Measurements from ENCODE around the gene B3GNT4.
"Not testable (repeated sequence)": the region's sequence is repeated elsewhere in the genome, so short reads cannot be mapped to it uniquely, and the experiment has no call there.

B3GNT4 gene

DNA sequence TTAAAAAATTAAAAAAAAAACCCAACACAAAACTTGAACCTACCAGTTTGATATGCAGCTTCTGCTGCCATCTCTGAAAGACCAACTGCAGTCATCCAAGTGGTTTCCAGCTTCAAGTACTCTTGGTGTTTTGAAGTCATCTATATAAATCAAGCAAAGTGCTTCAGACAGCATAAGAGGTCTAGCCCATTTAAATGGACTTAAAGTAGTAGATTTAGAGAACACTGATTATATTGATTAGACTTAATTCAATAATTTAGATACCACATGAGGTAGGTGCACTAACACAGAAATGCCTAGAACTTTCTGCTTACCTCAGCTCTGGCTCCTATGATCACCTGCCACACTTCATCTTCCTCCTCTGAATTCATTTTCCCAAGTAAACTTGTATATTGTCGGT, 12.9 kb downstream of the B3GNT4 start:
- no peak for DNase-seq (ENCODE audit: low read depth)

GRCh38 chr12:122225683-122226365, 22.3 kb downstream of the B3GNT4 start, which contains the start of gene DIABLO:
Gene DIABLO, minus strand, starts transcription at chr12:122226052. Its CDS starts 38 bp downstream, at chr12:122226014.
- DNase-seq (ENCODE audit: low read depth): peak; percentile 100

DNA sequence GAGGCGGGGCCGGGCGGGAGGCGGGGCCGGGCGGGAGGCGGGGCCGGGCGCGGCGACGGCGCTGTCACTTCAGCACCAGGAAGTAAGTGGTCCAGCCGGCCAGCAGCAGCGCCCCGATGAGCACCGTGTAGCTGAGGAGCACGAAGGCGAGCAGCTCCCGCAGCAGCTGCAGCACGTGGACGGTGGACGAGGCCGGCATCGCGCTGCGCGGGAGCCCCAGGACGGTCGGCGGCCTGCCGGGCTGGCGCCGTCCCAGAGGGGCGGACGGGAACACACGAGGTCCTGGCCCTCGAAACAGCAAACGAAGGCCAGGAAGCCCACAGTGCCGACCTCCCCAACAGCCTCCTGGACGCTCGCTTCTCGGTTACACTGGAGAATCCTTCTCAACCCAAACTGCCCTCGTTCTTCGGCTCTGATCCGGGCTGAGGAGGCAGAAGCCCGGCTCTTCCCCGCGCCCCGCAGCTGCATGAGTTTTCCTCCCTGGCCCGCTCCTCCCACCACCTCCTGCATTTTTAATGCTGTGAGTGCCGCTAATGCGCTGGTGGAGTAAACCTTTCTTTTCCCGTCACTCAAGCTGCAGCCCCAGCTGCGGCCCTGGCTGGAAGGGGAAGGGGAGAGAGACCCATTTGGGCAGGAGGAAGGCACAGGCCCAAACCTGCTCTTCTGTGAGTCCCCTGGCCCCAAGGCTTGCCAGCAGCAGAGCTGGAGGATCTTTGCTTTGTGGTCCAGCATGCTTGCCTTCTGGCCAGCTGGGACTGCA, 23.0 kb downstream of the B3GNT4 start:
- no peak for DNase-seq (ENCODE audit: low read depth)

- no peak for DNase-seq (ENCODE audit: low read depth)
These were observed 23.8 kb downstream of the B3GNT4 start for GRCh38 chr12:122227341-122227740.

- no peak for DNase-seq (ENCODE audit: low read depth)
These were observed 24.6 kb downstream of the B3GNT4 start for GRCh38 chr12:122228092-122228491.

DNA sequence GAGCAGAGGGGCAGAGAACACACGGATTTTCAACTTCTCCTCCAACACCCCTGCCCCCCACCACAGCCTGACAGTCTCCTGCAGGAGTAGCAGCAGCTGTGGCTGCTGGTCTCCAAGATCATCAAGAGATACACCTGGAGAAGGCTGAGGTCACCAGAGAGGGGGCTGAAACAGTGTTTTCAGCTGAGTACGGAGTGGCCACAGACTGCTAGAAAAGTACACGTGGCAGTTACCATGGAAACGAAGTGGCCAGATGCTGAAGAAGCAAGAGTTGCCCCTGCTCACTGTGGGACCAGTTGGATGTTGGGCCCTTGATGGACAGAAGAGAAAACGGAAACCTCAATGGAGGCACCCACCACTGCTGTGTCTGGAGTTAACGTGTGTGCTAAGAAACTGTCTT, 27.3 kb downstream of the B3GNT4 start:
- DNase-seq (ENCODE audit: low read depth): no peak

DNA sequence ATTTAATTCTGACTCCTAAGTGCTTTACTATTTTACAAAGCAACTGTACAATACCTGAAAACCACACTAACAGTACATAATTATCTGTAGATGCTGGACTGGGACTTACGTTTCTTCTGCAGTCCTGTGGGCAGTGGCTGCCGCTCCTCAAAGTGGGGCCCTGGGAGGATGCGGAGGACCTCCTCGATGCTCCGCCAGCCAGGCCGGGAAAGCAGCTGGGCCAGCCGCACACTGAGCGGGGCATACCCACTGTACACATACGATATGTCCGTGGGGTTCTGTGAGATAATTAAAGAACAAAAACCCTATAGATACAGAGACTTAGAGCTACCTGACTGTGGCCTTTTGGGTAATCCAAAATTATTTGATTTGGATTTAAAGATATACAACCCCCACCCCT, 29.2 kb downstream of the B3GNT4 start:
- DNase-seq (ENCODE audit: low read depth): no peak

DNA sequence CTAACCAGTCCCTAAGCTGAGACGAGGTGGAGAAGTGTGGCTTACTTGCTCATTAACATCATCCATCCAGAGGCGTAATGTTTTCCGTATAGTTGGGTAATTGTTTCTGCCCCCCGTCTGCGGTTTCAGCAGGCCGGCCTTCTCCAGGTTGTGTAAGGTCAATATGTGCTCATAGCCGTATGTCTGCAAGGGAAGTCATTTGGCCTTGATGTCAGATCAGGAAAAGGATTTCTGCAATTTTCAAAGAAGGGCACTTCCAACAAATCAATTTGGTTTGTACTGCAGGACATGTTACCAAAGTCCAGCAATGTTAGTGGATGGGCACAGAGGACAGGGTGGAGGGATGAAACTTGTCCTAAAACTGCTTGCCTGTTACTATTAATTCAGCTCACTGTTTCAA, 32.2 kb downstream of the B3GNT4 start:
- no peak for DNase-seq (ENCODE audit: low read depth)

DNA sequence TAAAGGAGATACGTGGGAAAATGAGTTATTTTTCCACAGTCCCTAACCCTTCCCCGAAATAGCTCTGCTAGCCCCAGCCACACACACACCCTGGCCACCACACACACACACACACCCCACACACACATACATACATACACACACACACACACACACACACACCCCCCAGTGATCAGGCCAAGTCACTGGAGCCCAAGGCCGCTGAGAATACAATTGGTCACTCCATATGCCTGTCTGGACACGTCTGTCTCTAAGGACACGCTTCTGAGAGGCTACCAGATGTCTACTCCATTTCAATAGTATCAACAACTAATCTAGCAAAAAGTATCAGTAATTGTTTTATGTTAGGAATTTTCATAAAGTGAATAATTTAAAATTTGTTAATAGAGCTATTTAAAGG, 35.4 kb downstream of the B3GNT4 start:
- DNase-seq (ENCODE audit: low read depth): no peak

DNA sequence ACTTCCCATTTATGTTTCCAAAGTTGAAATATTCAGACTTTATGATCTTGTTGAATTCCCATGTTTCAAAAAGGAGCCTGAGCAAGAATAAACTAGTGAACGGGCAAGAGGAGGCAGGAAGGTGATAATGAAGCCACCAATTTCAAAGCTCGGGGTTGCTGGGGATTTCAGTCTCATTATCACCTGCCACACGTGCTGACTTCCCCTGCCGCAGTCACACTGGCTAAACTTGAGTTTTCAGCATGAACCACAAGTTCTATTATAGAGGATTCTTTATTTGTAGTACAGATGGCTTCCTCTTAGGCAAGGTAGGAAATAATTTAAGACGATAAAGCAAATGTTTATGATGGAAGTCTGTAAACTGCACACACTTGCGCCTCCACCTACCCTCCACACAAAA, 40.5 kb downstream of the B3GNT4 start:
- DNase-seq (ENCODE audit: low read depth): no peak

DNA sequence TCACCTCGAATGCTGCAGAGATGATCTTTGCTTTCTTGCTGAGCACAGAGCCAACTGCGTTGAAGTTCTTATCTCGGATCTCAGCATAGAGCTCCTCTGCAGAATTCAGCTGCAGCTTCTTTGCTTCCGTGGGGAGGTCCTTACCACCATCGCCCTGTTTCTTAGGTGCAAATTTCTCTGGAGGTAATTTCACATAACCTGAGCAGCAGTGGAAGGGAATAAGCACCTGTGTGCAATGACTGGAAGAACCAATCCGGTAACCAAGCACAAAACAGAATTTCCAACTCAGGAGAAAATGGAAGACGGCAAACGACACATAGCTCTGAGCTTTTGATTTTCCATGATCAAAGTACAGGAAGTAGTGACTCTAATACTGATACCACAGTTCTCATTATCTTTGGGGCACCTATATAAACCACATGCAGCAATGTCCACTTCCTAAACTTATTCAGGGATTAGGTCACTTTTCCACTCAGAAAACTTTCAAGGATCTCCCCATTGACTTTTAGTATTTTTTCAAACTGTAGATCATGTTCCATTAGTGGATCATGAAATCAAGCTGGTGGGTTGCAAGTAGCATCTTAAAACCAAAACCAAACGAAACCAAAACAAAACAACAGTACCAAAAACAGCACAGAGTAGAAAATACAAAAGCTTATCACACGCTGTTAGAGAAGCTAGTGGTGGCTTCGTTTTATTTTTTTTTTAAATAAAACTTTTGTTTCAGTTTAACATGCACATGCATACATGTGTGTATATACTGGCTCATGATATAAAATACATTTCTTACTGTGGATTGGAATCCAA, 41.3 kb downstream of the B3GNT4 start:
- DNase-seq (ENCODE audit: low read depth): no peak

GRCh38 chr12:122245553-122245952, 42.0 kb downstream of the B3GNT4 start:
- no peak for DNase-seq (ENCODE audit: low read depth)

DNA sequence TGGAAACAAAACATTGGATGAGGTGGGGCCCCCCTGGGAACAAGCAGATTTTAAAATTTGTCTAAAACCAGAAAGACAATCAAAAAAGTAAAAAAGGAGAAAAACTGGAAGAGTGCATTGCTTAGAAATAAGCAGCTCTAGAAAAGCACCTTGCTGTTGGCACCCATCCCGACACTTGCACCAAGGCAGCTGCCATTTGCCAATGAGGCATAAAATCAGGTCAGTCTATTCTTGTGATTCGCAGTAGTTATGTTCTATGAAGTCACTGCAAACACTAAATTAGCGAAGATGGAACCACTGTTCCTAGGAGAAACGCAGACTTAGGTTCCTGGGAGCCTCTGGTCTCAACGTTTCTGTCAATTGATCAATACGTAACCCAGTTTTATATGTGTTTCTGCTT, 46.5 kb downstream of the B3GNT4 start:
- no peak for DNase-seq (ENCODE audit: low read depth)

DNA sequence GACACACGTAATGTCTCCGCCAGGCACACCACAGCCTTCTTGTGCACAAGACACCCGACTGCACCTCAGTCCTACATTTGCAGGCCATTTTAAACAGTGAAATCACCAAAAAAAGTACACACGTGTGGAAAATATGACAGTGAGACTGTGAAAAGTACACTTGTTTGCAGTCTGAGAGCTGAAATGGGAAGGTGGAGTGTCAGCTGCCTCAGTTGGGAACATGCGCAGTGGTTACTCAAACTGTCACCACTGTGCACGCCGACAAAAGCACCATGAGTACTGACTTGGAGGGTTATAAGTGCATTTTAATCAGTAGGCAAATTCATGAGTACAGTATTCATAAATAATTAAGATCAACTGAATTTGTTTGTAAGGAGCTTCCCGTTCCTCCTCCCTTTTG, 47.0 kb downstream of the B3GNT4 start:
- DNase-seq (ENCODE audit: low read depth): no peak

GRCh38 chr12:122258462-122258861, 55.0 kb downstream of the B3GNT4 start:
- DNase-seq (ENCODE audit: low read depth): not testable (repeated sequence)
